HG02870 (cell line): Measurements from ENCODE around the gene SNPH.

Experiments
- ATAC-seq: cut with Tn5 transposase; IDR thresholded peaks from one replicate; pipeline ENCODE4 v1.9.1; 2021; ENCODE audit warnings: mild to moderate bottlenecking, moderate library complexity; ENCODE audit not compliant: unreplicated experiment

The SNPH gene

DNA sequence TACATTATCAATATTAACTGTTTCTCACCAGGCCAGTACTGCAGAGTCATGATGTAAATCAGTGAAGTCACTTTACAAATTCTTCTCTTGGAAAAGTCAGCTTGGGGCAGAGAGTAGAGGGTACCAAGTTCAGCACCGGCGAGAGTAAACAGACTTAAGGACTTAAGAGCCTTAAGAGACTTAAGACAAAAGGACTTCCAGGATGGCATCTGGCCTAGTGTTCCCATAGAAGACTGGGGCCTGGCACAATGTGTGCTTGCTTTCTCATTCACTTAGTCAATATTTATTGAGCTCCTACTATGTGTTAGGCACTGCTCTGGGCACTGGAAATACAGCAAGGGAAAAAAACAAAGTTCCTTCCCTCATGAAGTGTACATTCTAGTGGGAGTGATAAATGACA lies 1.4 kb upstream of the SNPH start:
- no peak for ATAC-seq

DNA sequence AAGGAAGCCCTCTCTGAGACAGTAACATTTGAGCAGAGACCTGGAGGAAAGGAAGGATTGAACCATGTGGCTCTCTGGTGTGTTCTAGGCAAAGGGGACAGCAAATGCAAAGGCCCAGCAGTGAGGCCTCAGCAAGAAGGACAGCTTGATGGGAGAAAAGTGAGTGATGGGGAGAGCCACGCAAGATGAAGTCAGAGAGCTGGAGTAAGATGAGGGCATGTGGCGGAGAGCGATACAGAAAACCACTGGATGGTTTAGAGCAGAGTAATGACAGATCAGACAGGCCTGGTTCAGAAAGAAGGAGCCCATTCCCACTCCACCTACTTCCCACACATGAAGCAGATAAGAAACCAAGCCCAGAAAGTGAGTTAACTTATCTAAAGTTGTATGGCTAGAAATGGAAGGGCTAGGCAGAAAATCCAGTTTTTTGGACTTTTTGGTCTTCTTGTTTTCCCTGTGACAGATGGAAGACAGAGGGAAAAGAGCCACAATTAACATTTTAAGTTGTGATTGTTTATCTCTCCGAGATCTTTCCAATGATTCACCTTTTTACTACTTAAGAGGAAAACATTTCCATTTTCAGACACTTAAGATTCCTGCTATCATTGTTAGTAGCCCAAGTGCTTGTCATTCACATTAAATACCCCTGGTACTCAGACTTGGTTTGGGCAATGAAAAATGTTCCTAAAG lies 723 bp upstream of the SNPH start:
- no peak for ATAC-seq

- no peak for ATAC-seq
These were observed 253 bp upstream of the SNPH start for GRCh38 chr20:1265916-1266166.

- ATAC-seq, result no peak
These were observed 1.1 kb downstream of the SNPH start for GRCh38 chr20:1267161-1267560.

DNA sequence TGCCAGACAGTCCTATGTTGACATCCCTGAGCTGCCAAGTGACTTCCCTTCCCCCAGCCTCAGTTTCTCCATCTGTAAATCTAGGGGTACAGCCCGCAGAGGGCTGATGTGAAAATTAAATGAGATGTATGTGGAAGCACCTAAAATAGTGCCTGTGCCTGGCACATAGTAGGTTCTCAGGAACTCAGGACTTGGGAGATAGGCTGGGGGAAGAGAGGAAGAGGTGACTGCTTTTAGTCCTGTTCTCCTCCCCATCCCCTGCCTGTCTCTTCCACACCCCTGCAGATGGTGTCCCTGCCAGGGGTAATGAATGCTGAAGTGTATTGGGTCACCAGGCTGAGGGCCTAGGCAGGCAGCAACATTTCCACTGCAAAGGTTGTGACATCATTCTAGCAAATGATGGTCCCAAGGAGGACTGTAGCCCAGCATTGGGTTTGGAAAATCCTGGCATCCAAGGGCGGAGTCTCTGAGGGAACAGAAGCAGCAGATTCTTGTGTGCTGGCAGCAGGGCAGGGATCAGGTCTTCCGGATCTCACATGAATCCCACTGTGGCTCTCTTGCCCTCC lies 1.8 kb downstream of the SNPH start:
- ATAC-seq, result no peak

DNA sequence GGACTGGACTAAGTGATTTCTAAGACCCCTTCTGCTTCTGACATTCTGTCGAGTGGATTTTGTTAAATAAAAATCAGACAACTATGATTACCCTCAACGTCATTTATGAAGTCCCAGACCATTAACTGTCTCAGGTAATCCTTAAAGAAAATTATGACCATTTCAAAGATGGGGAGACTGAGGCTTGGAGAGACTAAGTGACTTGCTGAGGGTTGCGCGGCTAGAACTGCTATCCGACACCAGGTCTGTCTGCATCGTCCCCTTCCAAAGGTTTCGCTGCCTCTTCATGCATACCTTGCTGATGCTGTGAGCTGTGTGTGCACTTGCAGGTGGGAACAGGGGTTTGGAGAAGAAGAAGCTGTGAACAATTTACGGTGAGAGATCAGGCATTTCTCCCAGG lies 3.1 kb downstream of the SNPH start:
- no peak for ATAC-seq

DNA sequence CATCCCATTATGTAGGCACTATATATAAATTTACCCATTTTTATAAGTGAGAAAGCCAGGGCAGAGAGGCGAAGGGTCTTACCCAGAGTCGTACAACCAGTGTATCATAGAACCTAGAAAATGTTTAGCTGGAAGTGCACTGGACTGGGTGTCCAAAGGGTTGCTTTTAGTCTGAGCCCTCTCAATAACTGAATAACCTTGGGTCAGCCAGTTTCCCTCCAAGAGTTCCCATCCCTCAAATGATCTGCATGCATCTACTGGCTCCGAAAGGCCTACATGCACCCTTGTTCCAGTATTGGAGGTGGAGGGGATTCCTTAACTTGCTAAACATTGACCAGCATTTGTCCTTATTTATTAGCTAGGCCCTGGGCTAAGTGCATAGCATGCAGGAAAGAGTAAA lies 3.8 kb downstream of the SNPH start:
- no peak for ATAC-seq

GRCh38 chr20:1272368-1273100 lies 6.4 kb downstream of the SNPH start:
- ATAC-seq, result no peak

GRCh38 chr20:1273366-1273765 lies 7.3 kb downstream of the SNPH start:
- no peak for ATAC-seq

DNA sequence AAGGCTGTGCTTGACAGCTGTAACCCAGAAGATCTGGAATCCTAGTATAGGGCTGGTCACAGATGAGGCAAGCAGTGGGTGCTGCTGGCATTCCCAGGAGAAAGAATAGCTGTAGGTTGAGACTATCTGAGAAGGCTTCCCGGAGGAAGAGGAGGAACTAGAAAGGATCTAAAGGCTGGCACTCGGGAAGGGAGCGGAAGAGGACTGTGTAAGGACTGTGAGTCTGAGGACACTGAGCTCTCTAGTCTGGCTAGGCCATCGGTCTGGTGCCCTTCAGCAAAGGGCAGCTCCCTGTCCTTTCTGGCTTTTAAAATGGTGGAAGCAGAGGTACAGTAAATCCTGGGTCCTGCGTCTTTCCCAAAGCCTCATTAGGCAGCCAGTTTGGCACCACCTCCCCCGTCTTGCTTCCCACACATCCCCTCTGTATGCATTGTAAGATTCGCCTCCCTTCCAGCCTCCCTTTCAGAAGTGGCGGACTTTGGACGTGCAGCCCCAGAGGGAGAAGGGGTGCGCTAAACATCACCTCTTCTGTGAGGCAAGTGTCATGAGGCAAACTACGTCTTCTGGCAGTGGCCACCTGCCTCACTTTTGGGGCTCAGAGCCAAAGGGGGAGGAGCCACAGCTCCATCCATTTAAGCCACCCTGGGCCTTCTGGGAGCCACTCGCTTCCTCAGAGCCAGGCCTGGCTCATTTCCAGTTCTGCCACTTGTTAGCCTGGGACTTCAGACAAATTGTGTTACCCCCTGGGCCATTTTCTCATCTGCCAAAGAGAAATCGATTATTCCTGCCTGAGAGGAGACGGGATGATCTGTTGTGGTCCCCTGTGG lies 8.6 kb downstream of the SNPH start:
- no peak for ATAC-seq

DNA sequence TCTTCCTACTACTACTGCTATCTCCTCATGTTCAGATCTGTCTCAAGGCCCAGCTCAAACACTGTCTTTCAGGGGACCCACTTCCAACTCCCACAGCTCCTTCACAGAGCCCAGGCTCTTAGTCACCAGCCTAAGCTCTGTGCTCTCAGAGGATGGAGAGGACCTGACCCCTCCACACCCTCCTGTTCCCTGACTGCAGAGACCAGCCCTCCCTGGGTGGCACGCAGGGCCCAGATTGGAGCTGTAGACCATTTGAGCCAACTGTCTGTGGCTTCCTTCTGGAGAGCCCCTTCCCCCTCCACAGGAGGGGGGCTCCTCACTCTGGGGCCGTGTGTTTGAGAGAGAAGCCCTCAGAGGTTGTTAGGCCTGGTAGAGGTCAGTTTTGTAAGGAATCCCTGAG lies 9.8 kb downstream of the SNPH start:
- no peak for ATAC-seq

DNA sequence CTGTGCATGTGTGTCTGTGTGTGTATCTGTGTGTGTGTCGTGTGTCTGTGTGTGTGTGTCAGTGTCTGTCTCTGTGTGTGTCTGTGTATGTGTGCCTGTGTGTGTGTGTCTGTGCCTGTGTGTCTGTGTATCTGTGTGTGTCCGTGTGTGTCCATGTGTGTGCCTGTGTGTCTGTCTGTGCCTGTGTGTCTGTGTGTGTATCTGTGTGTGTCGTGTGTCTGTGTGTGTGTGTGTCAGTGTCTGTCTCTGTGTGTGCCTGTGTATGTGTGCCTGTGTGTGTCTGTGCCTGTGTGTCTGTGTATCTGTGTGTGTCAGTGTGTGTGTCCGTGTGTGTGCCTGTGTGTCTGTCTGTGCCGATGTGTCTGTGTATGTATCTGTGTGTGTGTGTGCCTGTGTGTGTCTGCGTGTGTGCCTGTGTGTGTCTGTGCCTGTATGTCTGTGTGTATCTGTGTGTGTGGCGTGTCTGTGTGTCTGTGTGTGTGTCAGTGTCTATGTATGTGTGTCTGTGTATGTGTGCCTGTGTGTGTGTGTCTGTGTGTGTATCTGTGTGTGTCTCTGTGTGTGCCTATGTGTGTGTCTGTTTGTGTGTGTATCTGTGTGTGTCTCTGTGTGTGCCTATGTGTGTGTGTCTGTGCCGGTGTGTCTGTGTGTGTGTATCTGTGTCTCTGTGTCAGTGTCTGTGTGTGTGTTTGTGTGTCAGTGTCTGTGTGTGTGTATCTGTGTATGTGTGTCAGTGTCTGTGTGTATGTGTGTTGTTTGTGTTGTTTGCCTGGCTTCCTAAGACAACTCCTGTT lies 11.6 kb downstream of the SNPH start:
- no peak for ATAC-seq

GRCh38 chr20:1278993-1279392 lies 12.9 kb downstream of the SNPH start:
- ATAC-seq, result no peak

DNA sequence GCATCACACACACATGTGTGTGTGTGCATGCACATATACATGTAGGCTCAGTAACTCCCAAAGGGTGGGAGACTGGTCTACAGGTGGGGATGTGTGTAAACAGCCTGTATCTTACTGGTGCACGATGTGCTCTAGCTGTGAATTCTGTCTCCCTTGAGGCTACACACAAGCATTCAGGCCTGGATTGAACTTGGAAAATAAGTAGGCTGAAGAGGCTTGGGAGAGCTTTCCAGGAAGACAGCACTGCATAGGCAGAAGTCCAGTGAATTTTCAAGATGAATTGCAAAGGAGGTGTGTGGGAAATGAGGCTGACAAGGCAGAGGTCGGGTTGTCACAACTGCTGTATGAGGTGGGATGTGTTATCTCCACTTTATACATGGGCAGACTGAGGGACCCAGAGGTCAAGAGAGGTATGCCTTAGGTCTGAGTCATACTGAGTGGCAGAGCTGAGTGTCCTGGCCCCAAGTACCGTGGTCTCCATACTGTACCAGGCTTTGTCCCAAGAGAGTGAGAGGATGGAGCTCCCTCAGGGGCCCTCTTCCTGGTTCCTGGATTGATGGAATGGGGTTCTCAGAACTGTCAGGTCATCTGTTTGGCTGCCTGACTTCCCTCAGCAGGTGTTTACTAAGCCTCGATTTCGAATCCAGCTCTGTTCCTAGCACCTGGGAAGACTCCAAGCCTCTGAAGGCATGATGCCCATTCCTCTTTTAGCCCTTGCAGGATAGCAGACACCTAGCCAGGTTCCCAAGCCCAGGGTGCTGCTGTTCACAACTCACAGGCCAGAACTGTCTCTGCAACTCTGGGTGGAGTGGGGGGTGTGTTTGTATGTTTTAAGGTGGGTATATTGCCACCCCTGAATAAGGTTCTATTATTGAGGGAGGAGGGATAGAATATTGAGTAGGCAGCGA lies 14.4 kb downstream of the SNPH start:
- ATAC-seq, result no peak

DNA sequence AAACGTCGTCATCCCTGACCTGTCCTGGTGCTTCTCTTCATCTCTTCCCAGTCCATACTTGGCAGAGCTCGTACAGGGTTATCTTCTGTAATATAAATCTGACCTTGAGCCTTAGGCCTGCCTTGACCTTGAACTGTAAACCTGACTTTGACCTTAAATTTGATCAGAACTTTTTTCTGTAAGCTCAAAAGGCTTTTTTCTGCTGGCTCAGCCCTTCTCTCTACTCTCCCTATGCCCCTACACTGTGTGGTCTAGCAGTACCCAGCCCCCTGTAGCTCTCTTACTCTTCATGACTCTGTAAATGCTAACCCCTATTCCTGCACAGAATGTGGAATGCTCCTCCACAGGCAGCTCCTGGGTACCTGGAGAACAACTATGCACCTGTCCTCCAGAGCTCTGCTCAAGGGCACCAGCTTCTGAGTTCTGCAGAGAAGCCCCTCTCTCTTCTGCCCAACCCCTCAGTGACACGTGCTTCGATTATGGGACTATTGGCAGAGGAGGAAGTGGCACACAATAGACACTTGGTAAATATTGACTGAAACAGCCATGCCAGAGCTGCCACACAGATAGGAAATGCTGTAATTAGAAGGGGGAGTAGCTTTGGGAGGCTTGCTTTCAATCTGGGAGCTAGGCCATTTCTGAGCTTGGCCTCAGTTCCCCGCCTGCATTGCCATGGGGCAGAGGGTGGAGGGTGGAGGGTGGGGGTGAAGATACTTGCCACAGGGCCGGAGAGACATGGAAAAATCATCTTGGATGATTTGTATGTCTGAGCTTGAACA lies 15.4 kb downstream of the SNPH start:
- no peak for ATAC-seq

GRCh38 chr20:1282966-1283365 lies 16.9 kb downstream of the SNPH start:
- ATAC-seq, result no peak

DNA sequence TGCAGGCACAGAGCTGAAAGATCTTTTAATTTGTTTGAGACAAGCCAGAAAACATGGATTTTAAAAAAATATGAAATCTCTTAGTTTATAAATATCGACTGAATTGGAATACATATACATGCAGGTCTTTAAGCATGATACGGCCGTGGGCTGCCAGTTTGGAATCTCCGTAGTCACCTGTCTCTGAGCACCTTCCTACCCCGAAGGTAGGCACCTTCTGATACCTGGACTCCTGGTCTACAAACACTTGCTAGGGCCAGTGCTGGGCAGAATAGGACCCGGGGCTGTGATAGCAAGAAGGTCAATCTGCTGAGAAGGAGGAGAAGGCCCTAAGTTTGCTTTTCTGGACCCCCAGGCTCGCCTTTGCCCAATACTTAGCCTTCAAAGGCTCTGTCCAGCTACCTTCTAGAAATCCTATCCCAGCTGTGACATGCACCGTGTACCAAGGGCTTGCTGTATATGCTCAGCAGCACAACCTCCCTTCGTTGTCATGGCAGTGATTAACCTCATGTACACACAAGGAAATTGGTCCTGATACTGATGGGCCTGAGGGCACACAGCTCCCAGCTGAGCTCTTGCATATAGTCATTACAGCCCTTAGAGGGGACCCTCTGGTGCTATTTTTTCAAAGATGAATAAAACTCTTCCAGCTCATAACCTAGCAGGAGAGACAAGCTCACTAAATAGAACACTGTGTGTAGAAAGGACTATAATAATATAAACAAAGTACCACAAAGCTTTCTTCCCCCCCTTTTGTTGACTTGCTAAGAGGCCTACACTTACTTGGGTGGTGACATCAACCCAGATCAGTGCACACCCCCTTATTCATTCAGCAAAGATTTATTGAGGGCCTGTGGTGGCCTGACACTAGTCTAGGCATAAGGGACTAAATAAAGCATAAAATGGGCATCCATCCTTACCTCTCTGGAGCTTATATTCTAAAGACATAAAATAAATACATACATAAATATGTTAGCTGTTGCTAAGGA lies 17.7 kb downstream of the SNPH start:
- ATAC-seq, result no peak
